Transverse colon (tissue), 4 donors: ENCODE data around the gene C19orf18. TPM values are rescaled to one million over a fixed set of nuclear protein-coding genes. Genes with fewer than 3 reads are reported as not detected.
A peak's percentile ranks its signal among the peaks of the same experiment; 100 is the strongest.

Experiments used
- DNase-seq: peaks from one replicate; pipeline ENCODE4 v3.0.0-alpha.2; 2019
- H3K27ac ChIP-seq, 4 donors: fragments of 200-600 bp; sonication (generic); 2 replicates each; pipeline ENCODE4 v1.5.1; 2016 to 2018; ENCODE audit warnings: inconsistent platforms in 4 of 4
- H3K27me3 ChIP-seq: fragments of 200-600 bp; sonication (generic); 2 replicates; pipeline ENCODE4 v1.5.1; 2017; ENCODE audit warnings: inconsistent platforms
- H3K36me3 ChIP-seq, 4 donors: fragments of 200-600 bp; sonication (generic); 2 replicates each; pipeline ENCODE4 v1.5.1; 2017 to 2019; ENCODE audit warnings: inconsistent platforms in 4 of 4
- H3K4me1 ChIP-seq, 4 donors: fragments of 200-600 bp; sonication (generic); 2 replicates each; pipeline ENCODE4 v1.5.1; 2017 to 2020; ENCODE audit warnings: inconsistent platforms in 4 of 4
- H3K4me3 ChIP-seq, 4 donors: fragments of 200-600 bp; sonication (generic); 1 replicate in 1 of 4; 2 replicates in 3 of 4; pipeline versions ENCODE4 v1.5.1 to v1.6.1; 2017 to 2019; ENCODE audit warnings: inconsistent platforms in 4 of 4
- H3K9me3 ChIP-seq, 2 donors: fragments of 200-600 bp; sonication (generic); 2 replicates each; pipeline ENCODE4 v1.5.1; 2017 to 2019; ENCODE audit warnings: inconsistent platforms in 2 of 2
- EP300 ChIP-seq: sonication (generic); formaldehyde crosslinking; IDR thresholded peaks from one replicate; pipeline ENCODE4 v1.6.1; 2017; ENCODE audit warnings: antibody characterized with exemption, low read depth
- POLR2A ChIP-seq: fragments of 450-650 bp; IDR thresholded peaks from one replicate; pipeline ENCODE4 v1.6.1; 2016; ENCODE audit warnings: antibody characterized with exemption, mild to moderate bottlenecking, moderate library complexity
- POLR2AphosphoS5 ChIP-seq, 3 donors: sonication (generic); formaldehyde crosslinking; IDR thresholded peaks; one replicate each; pipeline ENCODE4 v1.6.1; 2016; ENCODE audit warnings: antibody characterized with exemption in 3 of 3
- WGBS, 2 donors: methylation state at CpG; one replicate each; pipeline ENCODE4 v1.1.5; 2018; ENCODE audit warnings: low coverage in 1 of 2; 5-methylcytosine and 5-hydroxymethylcytosine counted together
- in situ Hi-C, 4 donors: fragments of 200-750 bp; cut with MboI; loops; one replicate each; pipeline versions ENCODE4 v1.15.0 to v1.15.1; 2017; ENCODE audit warnings: low sequenced_read_pairs in 3 of 4, low pct_ligation_motif_present in 1 of 4, low pct_unique_long_range_greater_than_20kb in 1 of 4
- intact Hi-C: fragments of 100-400 bp; cut with DNase I; formaldehyde crosslinking; loops from one replicate; pipeline ENCODE4 v1.15.1; 2023; ENCODE audit warnings: low total_unique reads
- total RNA-seq, 4 donors: library from RNA; depleted of rRNA; stranded (reverse); fragments of >200 nt; gene quantifications; one replicate each; pipeline ENCODE4 v1.1.0, GENCODE V29; 2016
- TF ChIP-seq, protein P1 (sequence below), 5 experiments: fragments of 200-600 bp in 3 of 5; fragments of 450-650 bp in 2 of 5; sonication (generic) in 3 of 5; IDR thresholded peaks; 1 replicate in 2 of 5; 2 replicates in 3 of 5; pipeline ENCODE4 v1.5.1; 2016 to 2017; ENCODE audit warnings: antibody characterized with exemption in 5 of 5, inconsistent platforms in 3 of 5, mild to moderate bottlenecking in 2 of 5, moderate library complexity in 1 of 5

C19orf18 gene
- total RNA-seq, 4 donors from 2014 or later: not detected

DNA sequence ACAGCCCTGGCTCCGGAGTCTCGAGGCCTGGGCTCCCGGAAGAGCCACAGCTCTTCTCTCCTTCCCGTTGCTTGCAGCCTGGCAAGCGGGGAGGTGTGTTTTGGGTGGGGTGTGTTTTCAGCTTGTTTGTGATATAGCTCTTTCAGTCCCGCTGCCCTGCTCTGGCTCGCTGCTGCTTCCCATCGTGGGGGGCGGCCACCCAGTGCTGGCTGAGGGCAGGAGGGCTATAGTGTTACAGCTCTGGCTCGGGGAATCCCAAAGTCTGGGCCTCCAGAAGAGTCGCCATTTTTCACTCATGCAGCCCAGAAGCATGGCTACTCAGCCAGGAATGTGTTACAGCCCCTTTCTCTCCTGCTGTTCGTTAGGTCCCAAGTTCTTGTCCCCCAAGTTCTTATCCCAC, 24.6 kb downstream of the C19orf18 start:
- no peaks in the 10 kb centered on the region for H3K36me3 ChIP-seq
- no peak overlapping the region for H3K27ac ChIP-seq
- H3K4me1 ChIP-seq: peaks cover 0 to 10% (median 9%) of the 10 kb centered on the region in 4 donors
- intact Hi-C loops (loop anchor here (10.0 kb wide), 1 partner anchor 55 kb away; the partner anchor contains the start of gene ZNF606), in situ Hi-C loops (no loop called here)
- H3K4me3 ChIP-seq: no peak overlapping the region
- 90 to 92% methylated on average over 2 to 12 of the region's 12 CpGs for WGBS, 2 donors
- no peak for DNase-seq
- TF ChIP-seq EP300 (no peak), POLR2A (no peak), POLR2AphosphoS5 (IDR thresholded peaks at IDR 0.05) (no peak)
- TF ChIP-seq, protein P1, sequence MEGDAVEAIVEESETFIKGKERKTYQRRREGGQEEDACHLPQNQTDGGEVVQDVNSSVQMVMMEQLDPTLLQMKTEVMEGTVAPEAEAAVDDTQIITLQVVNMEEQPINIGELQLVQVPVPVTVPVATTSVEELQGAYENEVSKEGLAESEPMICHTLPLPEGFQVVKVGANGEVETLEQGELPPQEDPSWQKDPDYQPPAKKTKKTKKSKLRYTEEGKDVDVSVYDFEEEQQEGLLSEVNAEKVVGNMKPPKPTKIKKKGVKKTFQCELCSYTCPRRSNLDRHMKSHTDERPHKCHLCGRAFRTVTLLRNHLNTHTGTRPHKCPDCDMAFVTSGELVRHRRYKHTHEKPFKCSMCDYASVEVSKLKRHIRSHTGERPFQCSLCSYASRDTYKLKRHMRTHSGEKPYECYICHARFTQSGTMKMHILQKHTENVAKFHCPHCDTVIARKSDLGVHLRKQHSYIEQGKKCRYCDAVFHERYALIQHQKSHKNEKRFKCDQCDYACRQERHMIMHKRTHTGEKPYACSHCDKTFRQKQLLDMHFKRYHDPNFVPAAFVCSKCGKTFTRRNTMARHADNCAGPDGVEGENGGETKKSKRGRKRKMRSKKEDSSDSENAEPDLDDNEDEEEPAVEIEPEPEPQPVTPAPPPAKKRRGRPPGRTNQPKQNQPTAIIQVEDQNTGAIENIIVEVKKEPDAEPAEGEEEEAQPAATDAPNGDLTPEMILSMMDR (IDR thresholded peaks at IDR 0.05): no peak
- no peaks in the 10 kb centered on the region for H3K27me3 ChIP-seq
- H3K9me3 ChIP-seq: peaks cover 3 to 11% of the 10 kb centered on the region in 2 donors

DNA sequence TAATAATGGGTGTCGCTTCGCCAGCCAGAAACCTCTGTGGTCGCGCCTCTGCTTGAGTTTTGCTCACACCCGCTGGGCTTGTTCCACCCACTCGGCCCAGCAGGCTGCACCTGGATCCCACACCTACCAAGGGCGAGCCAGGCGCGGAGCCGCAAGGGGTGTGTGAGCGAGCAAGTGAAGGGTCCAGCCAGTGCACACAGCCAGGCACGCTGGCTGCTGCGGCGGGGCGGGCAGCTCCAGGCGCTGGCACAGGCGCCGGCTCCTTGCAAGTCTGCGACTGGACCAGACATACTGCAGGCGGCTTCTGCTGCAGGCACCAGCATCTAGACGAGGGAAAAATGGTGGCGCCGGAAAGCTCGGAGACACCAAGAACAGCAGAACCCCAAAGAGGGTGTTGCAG, 25.0 kb downstream of the C19orf18 start:
- TF ChIP-seq POLR2AphosphoS5 (IDR thresholded peaks at IDR 0.05) (no peak), POLR2A (no peak), EP300 (no peak)
- TF ChIP-seq, protein P1 (IDR thresholded peaks at IDR 0.05): no peak
- Histone ChIP-seq H3K27me3 (no peaks in the 10 kb centered on the region), H3K4me3 (no peak overlapping the region), H3K27ac (no peak overlapping the region), H3K4me1 (peaks cover 0 to 10% (median 9%) of the 10 kb centered on the region in 4 donors), H3K9me3 (peaks cover 3 to 15% of the 10 kb centered on the region in 2 donors), H3K36me3 (no peaks in the 10 kb centered on the region)
- in situ Hi-C loops: no loop called here
- intact Hi-C loops: loop anchor here (10.0 kb wide), 1 partner anchor 56 kb away; the partner anchor contains the start of gene ZNF606
- no peak for DNase-seq
- WGBS, 2 donors: 95% methylated on average over 22 of the region's 24 CpGs; no CpG with 5 or more reads in 1 of the 2 donors

DNA sequence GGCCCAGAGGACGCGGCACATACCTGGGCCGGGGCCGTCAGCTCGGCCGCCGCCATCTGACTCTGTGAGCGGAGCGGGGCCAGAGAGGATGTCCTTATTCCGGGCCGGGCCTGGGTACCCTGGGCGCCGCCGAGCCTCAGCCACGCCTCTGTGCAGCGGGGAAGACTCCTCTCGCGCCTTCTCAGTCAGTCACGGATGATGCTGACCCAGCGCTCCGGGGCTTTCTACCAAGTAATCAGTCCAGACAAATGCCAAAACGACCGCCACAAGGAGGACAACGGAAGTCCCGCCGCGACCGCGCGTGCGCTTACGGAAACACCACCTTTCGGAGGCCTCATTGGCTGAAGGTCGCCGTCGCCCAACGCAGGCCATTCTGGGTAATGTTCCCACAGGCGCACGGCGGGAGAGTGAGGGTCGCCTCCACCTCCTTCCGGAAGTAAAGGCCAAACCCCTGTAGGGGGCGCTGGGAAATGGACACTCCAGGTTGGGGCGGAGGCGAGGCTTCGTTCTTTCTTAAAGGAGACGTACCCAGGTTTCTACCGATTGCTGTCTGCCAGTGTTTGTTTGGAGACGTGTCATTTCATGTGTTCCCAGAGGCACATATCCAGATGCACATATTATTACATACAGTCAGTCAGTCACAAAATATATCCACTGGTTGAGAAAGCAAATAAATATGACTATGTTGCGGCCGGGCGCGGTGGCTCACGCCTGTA, 26.8 kb downstream of the C19orf18 start, which contains the start of gene ZNF256:
Gene ZNF256 (minus strand): TSS at position 288 of the 716 bp plus-strand sequence. CDS start 232 bp downstream, at position 56.
- H3K27ac ChIP-seq: peak within 1 kb of the TSS; percentile 64 to 82 (median 75)
- peaks cover 17 to 32% of the 10 kb centered on the region in 2 donors for H3K9me3 ChIP-seq
- DNase-seq: peak; percentile 94
- no peaks in the 10 kb centered on the region for H3K27me3 ChIP-seq
- TF ChIP-seq POLR2A (peak; percentile 36), POLR2AphosphoS5 (IDR thresholded peaks at IDR 0.05) (peak in 2 of 3 donors; percentile 55 to 73), EP300 (no peak)
- TF ChIP-seq, protein P1 (IDR thresholded peaks at IDR 0.05): peak; percentile 39 to 76 (median 61)
- intact Hi-C loops: loop anchor here (10.0 kb wide), 1 partner anchor 57 kb away; the partner anchor contains the start of gene ZNF606
- in situ Hi-C loops: no loop called here
- WGBS, 2 donors: 0 to 16% methylated on average over 3 to 32 of the region's 54 CpGs
- peaks cover 0 to 10% (median 9%) of the 10 kb centered on the region in 4 donors for H3K4me1 ChIP-seq
- peak within 1 kb of the TSS; percentile 64 to 82 (median 73) for H3K4me3 ChIP-seq
- H3K36me3 ChIP-seq: peaks cover 0 to 17% (median 6%) of the 10 kb centered on the region in 4 donors

DNA sequence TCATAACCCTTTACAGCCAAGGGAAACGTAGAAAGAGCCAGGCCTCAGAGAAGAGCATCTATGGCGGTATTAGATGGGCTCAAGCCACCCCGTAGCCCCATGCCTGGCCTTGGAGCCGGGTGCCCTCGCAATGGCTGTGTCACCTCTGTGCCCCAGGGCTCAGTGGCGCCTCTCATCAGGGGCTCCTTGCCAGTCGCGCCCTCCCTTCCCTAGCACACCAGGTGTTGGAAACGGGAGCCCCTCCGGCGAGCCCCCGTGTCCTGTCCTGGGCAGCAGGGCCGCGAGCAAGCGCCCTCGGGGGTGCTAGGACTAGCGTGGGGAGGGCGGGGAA, 27.3 kb downstream of the C19orf18 start:
- WGBS, 2 donors: 2% methylated on average over 13 of the region's 18 CpGs; no CpG with 5 or more reads in 1 of the 2 donors
- H3K36me3 ChIP-seq: peaks cover 0 to 22% (median 8%) of the 10 kb centered on the region in 4 donors
- peak overlapping the region; percentile 64 to 82 (median 73) for H3K4me3 ChIP-seq
- no peak for DNase-seq
- intact Hi-C loops (loop anchor here (10.0 kb wide), 1 partner anchor 58 kb away; the partner anchor contains the start of gene ZNF606), in situ Hi-C loops (no loop called here)
- H3K27me3 ChIP-seq: no peaks in the 10 kb centered on the region
- no peak for TF ChIP-seq POLR2AphosphoS5 (IDR thresholded peaks at IDR 0.05)
- TF ChIP-seq POLR2A: no peak
- no peak for TF ChIP-seq EP300
- TF ChIP-seq, protein P1 (IDR thresholded peaks at IDR 0.05): no peak
- peak overlapping the region; percentile 64 to 82 (median 75) for H3K27ac ChIP-seq
- H3K9me3 ChIP-seq: peaks cover 22 to 38% of the 10 kb centered on the region in 2 donors
- H3K4me1 ChIP-seq: peaks cover 0 to 10% (median 9%) of the 10 kb centered on the region in 4 donors
